HepG2 (cell line): ENCODE results near the gene FRAS1.

Experiments used
- ARNTL ChIP-seq: sonication (generic); formaldehyde crosslinking; IDR thresholded peaks from 2 replicates; pipeline ENCODE4 v1.4.0; 2020; ENCODE audit warnings: mild to moderate bottlenecking, missing genetic modification reagents
- CBX2 ChIP-seq, 2 experiments: fragments of 200-600 bp in 1 of 2; sonication (generic); formaldehyde crosslinking in 1 of 2; IDR thresholded peaks; 2 replicates each; pipeline versions ENCODE4 v1.7.0 to v1.8.1; 2018 to 2022; ENCODE audit warnings: low read depth in 2 of 2, low read length in 1 of 2, mild to moderate bottlenecking in 1 of 2, missing genetic modification reagents in 1 of 2
- CREB1 ChIP-seq, 2 experiments: fragments of 450-650 bp in 1 of 2; IDR thresholded peaks; 2 replicates each; pipeline ENCODE4 v1.6.1; 2016 to 2017; ENCODE audit warnings: control low read depth in 1 of 2, mild to moderate bottlenecking in 1 of 2, missing compliant biosample characterization in 1 of 2, missing genetic modification characterization in 1 of 2
- CTCF ChIP-seq: sonication (generic); formaldehyde crosslinking; IDR thresholded peaks from 2 replicates; pipeline ENCODE4 v1.5.0; 2020; ENCODE audit warnings: mild to moderate bottlenecking, missing genetic modification reagents, moderate library complexity
- EZH2 ChIP-seq: conservative IDR thresholded peaks from 2 replicates; pipeline ENCODE4 v1.6.1; 2012; ENCODE audit warnings: mild to moderate bottlenecking, low read depth, low read length, moderate library complexity
- MAZ ChIP-seq, 2 experiments: sonication (generic) in 1 of 2; formaldehyde crosslinking in 1 of 2; IDR thresholded peaks; 2 replicates each; pipeline versions ENCODE4 v1.5.0 to v1.6.1; 2012 to 2020; ENCODE audit warnings: low read depth in 2 of 2, mild to moderate bottlenecking in 2 of 2, borderline replicate concordance in 1 of 2, improper control_type of control experiment in 1 of 2, low read length in 1 of 2, missing genetic modification reagents in 1 of 2, moderate library complexity in 1 of 2
- ZNF326 ChIP-seq: sonication (generic); formaldehyde crosslinking; IDR thresholded peaks from 2 replicates; pipeline ENCODE4 v1.4.0; 2020; ENCODE audit warnings: missing genetic modification reagents, borderline replicate concordance

- TF ChIP-seq ARNTL (no peak), CTCF (no peak), EZH2 (no peak), ZNF326 (no peak), MAZ (IDR thresholded peaks at IDR 0.05; ENCODE audit: borderline replicate concordance, low read depth, low read length) (no peak), MAZ (CRISPR knock-in tag; IDR thresholded peaks at IDR 0.05; ENCODE audit: low read depth) (no peak), CBX2 (IDR thresholded peaks at IDR 0.05; ENCODE audit: low read depth, low read length) (no peak), CBX2 (CRISPR knock-in tag; IDR thresholded peaks at IDR 0.05; ENCODE audit: low read depth) (no peak), CREB1 (IDR thresholded peaks at IDR 0.05) (no peak), CREB1 (CRISPR knock-in tag; IDR thresholded peaks at IDR 0.05) (no peak)
Observed at GRCh38 chr4:78210694-78211410, 153.7 kb downstream of the FRAS1 start.
